CD4-positive, alpha-beta memory T cell (primary cell): ENCODE results near the gene A3GALT2. TPM values are rescaled to one million over a fixed set of nuclear protein-coding genes. Genes with fewer than 3 reads are reported as not detected.
A peak's percentile ranks its signal among the peaks of the same experiment; 100 is the strongest.

Source experiments
- CTCF ChIA-PET: fragments of 350-600 bp; sonication (Branson Sonifier 250); formaldehyde crosslinking; loops from one replicate; lab custom pipeline; 2021; ENCODE audit warnings: inconsistent platforms; ENCODE audit not compliant: partially characterized antibody; lab: Charles Lee
- POLR2A ChIA-PET: fragments of 350-600 bp; sonication (Branson Sonifier 250); formaldehyde crosslinking; loops from one replicate; lab custom pipeline; 2021; ENCODE audit not compliant: partially characterized antibody; lab: Charles Lee
- DNase-seq, 5 donors: peaks; one replicate each; pipeline versions ENCODE4 v3.0.0 to v3.0.0-alpha.2; 2020 to 2022; ENCODE audit warnings: mixed read lengths in 1 of 5
- H3K27ac ChIP-seq: one replicate; pipeline ENCODE4 v1.7.0; 2013; ENCODE audit warnings: low read depth, low read length
- H3K27me3 ChIP-seq: 2 replicates; pipeline ENCODE4 v1.7.0; 2013; ENCODE audit warnings: mild to moderate bottlenecking, low read length, moderate library complexity; ENCODE audit not compliant: insufficient read depth
- H3K36me3 ChIP-seq: 2 replicates; pipeline ENCODE4 v1.7.0; 2013; ENCODE audit warnings: mild to moderate bottlenecking, low read length, moderate library complexity; ENCODE audit not compliant: insufficient read depth
- H3K4me1 ChIP-seq: 2 replicates; pipeline ENCODE4 v1.7.0; 2013; ENCODE audit warnings: mild to moderate bottlenecking, low read length, moderate library complexity; ENCODE audit not compliant: insufficient read depth
- H3K4me3 ChIP-seq, 2 donors: one replicate each; pipeline ENCODE4 v1.7.0; 2013; ENCODE audit warnings: low read length in 2 of 2, mild to moderate bottlenecking in 1 of 2
- H3K9me3 ChIP-seq, 2 donors: one replicate each; pipeline ENCODE4 v1.7.0; 2013; ENCODE audit warnings: low read length in 2 of 2, control low read depth in 1 of 2; ENCODE audit not compliant: control insufficient read depth in 1 of 2
- H3K27ac Mint-ChIP-seq, 7 donors: one replicate each; pipeline ENCODE4 v1.8.0; 2020 to 2021; ENCODE audit warnings: mixed read lengths in 7 of 7, mild to moderate bottlenecking in 6 of 7, inconsistent platforms in 3 of 7, moderate library complexity in 3 of 7
- H3K27me3 Mint-ChIP-seq, 2 donors: one replicate each; pipeline ENCODE4 v1.8.0; 2020 to 2021; ENCODE audit warnings: mixed read lengths in 2 of 2
- H3K36me3 Mint-ChIP-seq, 2 donors: one replicate each; pipeline ENCODE4 v1.8.0; 2020 to 2021; ENCODE audit warnings: mixed read lengths in 2 of 2, inconsistent platforms in 1 of 2, mild to moderate bottlenecking in 1 of 2
- H3K4me1 Mint-ChIP-seq, 4 donors: one replicate each; pipeline ENCODE4 v1.8.0; 2020 to 2021; ENCODE audit warnings: mixed read lengths in 4 of 4, mild to moderate bottlenecking in 1 of 4
- H3K4me3 Mint-ChIP-seq, 8 donors: one replicate each; pipeline ENCODE4 v1.8.0; 2020 to 2021; ENCODE audit warnings: mixed read lengths in 8 of 8, mild to moderate bottlenecking in 7 of 8, moderate library complexity in 6 of 8, inconsistent platforms in 3 of 8
- H3K9me3 Mint-ChIP-seq, 8 donors: one replicate each; pipeline ENCODE4 v1.8.0; 2020 to 2021; ENCODE audit warnings: mixed read lengths in 8 of 8, mild to moderate bottlenecking in 5 of 8, inconsistent platforms in 3 of 8, moderate library complexity in 1 of 8
- intact Hi-C: fragments of 100-400 bp; cut with micrococcal nuclease; formaldehyde crosslinking; loops from one replicate; pipeline ENCODE4 v1.15.1; 2023
- polyA plus RNA-seq, 2 donors: library from polyadenylated mRNA; unstranded; fragments of 300-500 nt; fragmentation: Illumina TruSeq; gene quantifications; one replicate each; pipeline ENCODE4 v1.2.3, GENCODE V29; 2021
- total RNA-seq, 2 experiments: library from RNA; stranded (reverse); gene quantifications; one replicate each; pipeline ENCODE4 v1.2.3, GENCODE V29; 2021

The A3GALT2 gene
- total and polyA plus RNA-seq, 4 experiments from 2014 or later: not detected

- H3K4me3 Mint-ChIP-seq: no peak overlapping the region
- peaks cover 0 to 2% (median 0%) of the 10 kb centered on the region in 8 donors for H3K9me3 Mint-ChIP-seq
- Histone ChIP-seq H3K9me3 (no peaks in the 10 kb centered on the region), H3K4me1 (peaks cover 13% of the 10 kb centered on the region), H3K27me3 (no peaks in the 10 kb centered on the region), H3K4me3 (no peak overlapping the region), H3K36me3 (no peaks in the 10 kb centered on the region), H3K27ac (no peak overlapping the region)
- H3K36me3 Mint-ChIP-seq: peaks cover 0 to 6% of the 10 kb centered on the region in 2 donors
- H3K4me1 Mint-ChIP-seq: peaks cover 8 to 22% (median 13%) of the 10 kb centered on the region in 4 donors
- H3K27me3 Mint-ChIP-seq: no peaks in the 10 kb centered on the region
- peak overlapping the region in 1 of 7 donors; percentile 60 for H3K27ac Mint-ChIP-seq
- ChIA-PET POLR2A (no interaction called here), CTCF (interaction anchor here (1.7 kb wide), 1 partner anchor 13 kb away, joined by 4 read pairs; no protein-coding TSS in a partner anchor)
- no peak for DNase-seq
- intact Hi-C loops: loop anchor here (5.0 kb wide), 1 partner anchor 79 kb away; the partner anchor contains the start of gene PHC2
Observed at GRCh38 chr1:33353531-33353930, 32.6 kb upstream of the A3GALT2 start.

- Histone ChIP-seq H3K9me3 (no peaks in the 10 kb centered on the region), H3K27me3 (no peaks in the 10 kb centered on the region), H3K36me3 (no peaks in the 10 kb centered on the region), H3K4me3 (no peak overlapping the region), H3K27ac (no peak overlapping the region), H3K4me1 (peaks cover 36% of the 10 kb centered on the region)
- intact Hi-C loops: loop anchor here (2.0 to 5.0 kb wide), 3 partner anchors 16 to 170 kb away; partner anchors contain the start of gene PHC2
- peaks cover 0 to 8% of the 10 kb centered on the region in 2 donors for H3K36me3 Mint-ChIP-seq
- H3K27me3 Mint-ChIP-seq: no peaks in the 10 kb centered on the region
- no peak for DNase-seq
- ChIA-PET POLR2A (interaction anchor here (1.6 kb wide), 1 partner anchor 700 kb away, joined by 4 read pairs; the partner anchor contains the start of gene RBBP4), CTCF (interaction anchor here (0.7 to 2.4 kb wide), 2 partner anchors 8 to 55 kb away, joined by 3 to 16 read pairs; no protein-coding TSS in a partner anchor)
- peak overlapping the region in 6 of 8 donors; percentile 6 to 63 (median 56) for H3K4me3 Mint-ChIP-seq
- H3K27ac Mint-ChIP-seq: peak overlapping the region in 2 of 7 donors; percentile 68 to 88
- peaks cover 0 to 2% (median 0%) of the 10 kb centered on the region in 8 donors for H3K9me3 Mint-ChIP-seq
- peaks cover 24 to 44% (median 35%) of the 10 kb centered on the region in 4 donors for H3K4me1 Mint-ChIP-seq
Observed at GRCh38 chr1:33351281-33351660, 30.4 kb upstream of the A3GALT2 start.

GRCh38 chr1:33350611-33351280, 29.8 kb upstream of the A3GALT2 start:
- Histone ChIP-seq H3K9me3 (no peaks in the 10 kb centered on the region), H3K27me3 (no peaks in the 10 kb centered on the region), H3K27ac (peak overlapping the region; percentile 65), H3K4me1 (peaks cover 41% of the 10 kb centered on the region), H3K4me3 (peak overlapping the region; percentile 82 to 84), H3K36me3 (no peaks in the 10 kb centered on the region)
- Mint-ChIP-seq H3K27ac (peak overlapping the region; percentile 79 to 95 (median 91)), H3K36me3 (peaks cover 0 to 8% of the 10 kb centered on the region in 2 donors), H3K27me3 (no peaks in the 10 kb centered on the region), H3K4me1 (peaks cover 25 to 49% (median 38%) of the 10 kb centered on the region in 4 donors), H3K4me3 (peak overlapping the region; percentile 87 to 93 (median 91)), H3K9me3 (peaks cover 0 to 2% (median 0%) of the 10 kb centered on the region in 8 donors)
- CTCF ChIA-PET: interaction anchor here (2.4 kb wide), 1 partner anchor 55 kb away, joined by 16 read pairs; no protein-coding TSS in a partner anchor
- POLR2A ChIA-PET: interaction anchor here (1.1 to 1.7 kb wide), 4 partner anchors 9 to 700 kb away, joined by 3 to 6 read pairs (median 4); partner anchors contain the start of gene RBBP4
- no peak for DNase-seq
- intact Hi-C loops: loop anchor here (2.0 to 5.0 kb wide), 3 partner anchors 16 to 170 kb away; partner anchors contain the start of gene PHC2

- Histone ChIP-seq H3K4me1 (peaks cover 47% of the 10 kb centered on the region), H3K9me3 (no peaks in the 10 kb centered on the region), H3K36me3 (no peaks in the 10 kb centered on the region), H3K27me3 (no peaks in the 10 kb centered on the region), H3K4me3 (peak overlapping the region; percentile 82 to 84), H3K27ac (peak overlapping the region; percentile 65)
- CTCF ChIA-PET: interaction anchor here (0.8 to 2.4 kb wide), 2 partner anchors 18 to 54 kb away, joined by 4 to 16 read pairs; no protein-coding TSS in a partner anchor
- Mint-ChIP-seq H3K4me3 (peak overlapping the region; percentile 87 to 93 (median 91)), H3K4me1 (peaks cover 25 to 54% (median 42%) of the 10 kb centered on the region in 4 donors), H3K36me3 (peaks cover 0 to 11% of the 10 kb centered on the region in 2 donors), H3K27ac (peak overlapping the region; percentile 79 to 95 (median 91)), H3K27me3 (no peaks in the 10 kb centered on the region), H3K9me3 (peaks cover 0 to 2% (median 0%) of the 10 kb centered on the region in 8 donors)
- POLR2A ChIA-PET: interaction anchor here (0.8 to 3.1 kb wide), 12 partner anchors 10 to 699 kb away, joined by 3 to 17 read pairs (median 4); partner anchors contain the start of genes RBBP4, S100PBP, TRIM62 and YARS1
- peak; percentile 73 to 82 (median 78) for DNase-seq
- intact Hi-C loops: loop anchor here (2.0 to 5.0 kb wide), 6 partner anchors 17 to 699 kb away; partner anchors contain the start of genes PHC2, RBBP4 and ZBTB8OS
Observed at GRCh38 chr1:33349778-33350610, 29.1 kb upstream of the A3GALT2 start.

GRCh38 chr1:33349081-33349759, 28.3 kb upstream of the A3GALT2 start:
- DNase-seq: peak; percentile 37 to 61 (median 45)
- peaks cover 0 to 2% (median 0%) of the 10 kb centered on the region in 8 donors for H3K9me3 Mint-ChIP-seq
- Histone ChIP-seq H3K4me1 (peaks cover 47% of the 10 kb centered on the region), H3K27ac (peak overlapping the region; percentile 52), H3K9me3 (no peaks in the 10 kb centered on the region), H3K4me3 (peak overlapping the region; percentile 54 to 66), H3K27me3 (no peaks in the 10 kb centered on the region), H3K36me3 (no peaks in the 10 kb centered on the region)
- peak overlapping the region; percentile 81 to 98 (median 95) for H3K4me3 Mint-ChIP-seq
- H3K4me1 Mint-ChIP-seq: peaks cover 25 to 58% (median 43%) of the 10 kb centered on the region in 4 donors
- peak overlapping the region; percentile 77 to 98 (median 87) for H3K27ac Mint-ChIP-seq
- intact Hi-C loops: loop anchor here (2.0 to 5.0 kb wide), 3 partner anchors 52 to 698 kb away; partner anchors contain the start of genes RBBP4 and ZBTB8OS
- POLR2A ChIA-PET: interaction anchor here (0.8 to 3.1 kb wide), 13 partner anchors 10 to 698 kb away, joined by 3 to 17 read pairs (median 3); partner anchors contain the start of genes RBBP4, S100PBP, TRIM62 and YARS1
- no peaks in the 10 kb centered on the region for H3K27me3 Mint-ChIP-seq
- CTCF ChIA-PET: interaction anchor here (0.8 to 2.4 kb wide), 2 partner anchors 19 to 53 kb away, joined by 4 to 16 read pairs; no protein-coding TSS in a partner anchor
- H3K36me3 Mint-ChIP-seq: peaks cover 0 to 15% of the 10 kb centered on the region in 2 donors

- ChIA-PET POLR2A (interaction anchor here (0.9 to 3.1 kb wide), 6 partner anchors 11 to 531 kb away, joined by 3 to 17 read pairs (median 4); partner anchors contain the start of genes S100PBP, TRIM62 and YARS1), CTCF (interaction anchor here (1.2 kb wide), 1 partner anchor 20 kb away, joined by 3 read pairs; no protein-coding TSS in a partner anchor)
- Mint-ChIP-seq H3K4me3 (peak overlapping the region; percentile 81 to 98 (median 95)), H3K9me3 (peaks cover 0 to 2% (median 0%) of the 10 kb centered on the region in 8 donors), H3K27me3 (no peaks in the 10 kb centered on the region), H3K4me1 (peaks cover 25 to 64% (median 47%) of the 10 kb centered on the region in 4 donors), H3K27ac (peak overlapping the region; percentile 77 to 98 (median 87)), H3K36me3 (peaks cover 2 to 20% of the 10 kb centered on the region in 2 donors)
- intact Hi-C loops: loop anchor here (2.0 to 5.0 kb wide), 3 partner anchors 51 to 698 kb away; partner anchors contain the start of genes RBBP4 and ZBTB8OS
- Histone ChIP-seq H3K36me3 (no peaks in the 10 kb centered on the region), H3K4me1 (peaks cover 47% of the 10 kb centered on the region), H3K27me3 (no peaks in the 10 kb centered on the region), H3K4me3 (peak overlapping the region; percentile 54 to 66), H3K9me3 (no peaks in the 10 kb centered on the region), H3K27ac (peak overlapping the region; percentile 52)
- peak in 3 of 5 donors; percentile 4 to 24 (median 19) for DNase-seq
Observed at GRCh38 chr1:33348676-33349080, 27.8 kb upstream of the A3GALT2 start.
